Measurements from ENCODE around the gene HBE1. TPM values are rescaled to one million over a fixed set of nuclear protein-coding genes. Genes with fewer than 3 reads are reported as not detected.
"Not testable (repeated sequence)": the region's sequence is repeated elsewhere in the genome, so short reads cannot be mapped to it uniquely, and the experiment has no call there.

HBE1 gene
- total RNA-seq = under 1 TPM in 1 of 4 donors, not detected in 3; 0.67 TPM

DNA sequence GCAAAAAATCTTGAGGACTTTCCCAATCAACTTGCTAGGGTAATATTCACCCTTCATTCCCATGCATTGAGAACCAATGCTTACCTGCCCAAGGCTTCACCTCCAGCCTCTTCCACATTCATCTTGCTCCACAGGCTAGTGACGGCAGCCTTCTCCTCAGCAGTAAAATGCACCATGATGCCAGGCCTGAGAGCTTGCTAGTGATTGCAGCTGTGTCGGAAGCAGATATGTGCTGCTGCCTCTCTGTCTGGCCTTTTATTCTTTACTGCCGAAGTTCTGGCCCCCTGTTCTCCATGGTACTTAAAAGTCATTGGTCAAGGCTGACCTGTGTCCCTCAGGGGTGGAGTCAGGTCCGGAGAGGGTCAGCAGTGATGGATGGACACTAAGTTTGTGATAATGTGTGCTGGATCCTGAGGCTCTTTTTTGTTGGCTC is at the start of gene HBE1:
HBE1 (minus strand) TSS at position 231 of the 433 bp plus-strand sequence; CDS start at position 176, 55 bp downstream.
- no peak for TF ChIP-seq CTCF (IDR thresholded peaks at IDR 0.05)
- TF ChIP-seq POLR2AphosphoS5 (IDR thresholded peaks at IDR 0.05) = no peak
- no peak for TF ChIP-seq EP300 (IDR thresholded peaks at IDR 0.05)
- no peak for TF ChIP-seq POLR2A (IDR thresholded peaks at IDR 0.05)
- Histone ChIP-seq H3K9me3 (no peaks in the 10 kb centered on the region), H3K27ac (no peak within 1 kb of the TSS), H3K4me1 (no peaks in the 10 kb centered on the region), H3K4me3 (no peak within 1 kb of the TSS), H3K36me3 (no peaks in the 10 kb centered on the region), H3K27me3 (no peaks in the 10 kb centered on the region)
- WGBS, 2 donors (ENCODE audit: low coverage in 1 of 2) = 25% methylated on average over 3 of the region's 4 CpGs; no CpG with 5 or more reads in 1 of the 2 donors
- no peak for ATAC-seq

DNA sequence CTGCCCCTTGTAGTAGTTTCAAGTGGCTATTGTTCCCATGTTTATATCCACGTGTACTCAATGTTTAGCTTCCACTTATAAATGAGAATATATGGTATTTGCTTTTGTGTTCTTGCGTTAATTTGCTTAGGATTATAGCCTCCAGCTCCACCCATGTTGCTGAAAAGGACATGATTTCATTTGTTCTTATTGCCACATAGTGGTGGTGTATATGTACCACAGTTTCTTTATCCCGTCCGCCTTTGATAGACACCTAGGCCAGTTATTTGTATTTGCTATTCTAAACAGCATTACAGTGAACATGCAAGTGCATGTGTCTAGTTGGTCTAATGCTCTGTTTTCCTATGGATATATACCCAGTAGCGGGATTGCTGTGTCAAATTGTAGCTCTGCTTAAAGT is 47.5 kb upstream of the HBE1 start:
- Histone ChIP-seq H3K27me3 (no peaks in the 10 kb centered on the region), H3K27ac (no peak overlapping the region), H3K4me3 (no peak overlapping the region), H3K36me3 (no peaks in the 10 kb centered on the region), H3K9me3 (no peaks in the 10 kb centered on the region), H3K4me1 (no peaks in the 10 kb centered on the region)
- TF ChIP-seq POLR2A (IDR thresholded peaks at IDR 0.05) = no peak
- no peak for TF ChIP-seq POLR2AphosphoS5 (IDR thresholded peaks at IDR 0.05)
- no peak for TF ChIP-seq CTCF (IDR thresholded peaks at IDR 0.05)
- no peak for TF ChIP-seq EP300 (IDR thresholded peaks at IDR 0.05)
- WGBS, 2 donors (ENCODE audit: low coverage in 1 of 2) = 50 to 69% methylated on average over 1 to 5 of the region's 5 CpGs
- no peak for ATAC-seq

- WGBS, 2 donors (ENCODE audit: low coverage in 1 of 2) = 70 to 73% methylated on average over 3 of the region's 3 CpGs
- H3K27ac ChIP-seq, H3K9me3 ChIP-seq, H3K4me1 ChIP-seq, ATAC-seq, H3K27me3 ChIP-seq, H3K36me3 ChIP-seq, H3K4me3 ChIP-seq: not testable (repeated sequence)
Observed at GRCh38 chr11:5313326-5314023, 43.7 kb upstream of the HBE1 start.

DNA sequence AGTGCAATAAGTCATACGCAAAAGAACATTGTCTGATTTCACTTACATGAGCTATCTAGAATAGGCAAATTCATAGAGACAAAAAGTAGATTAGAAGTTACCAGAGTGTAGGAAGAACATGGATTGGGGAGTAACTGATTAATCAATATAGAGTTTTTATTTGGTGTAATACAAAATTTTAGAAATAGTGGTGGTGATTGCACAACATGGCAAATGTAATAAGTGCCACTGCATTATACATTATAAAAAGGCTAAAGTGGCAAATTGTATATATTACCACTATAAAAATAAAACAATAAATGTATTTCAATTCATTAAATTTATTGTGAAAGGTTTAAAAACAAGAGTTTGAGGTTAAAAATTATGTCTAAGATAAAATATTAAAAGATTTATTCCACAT is 40.7 kb upstream of the HBE1 start:
- ATAC-seq = no peak
- H3K36me3 ChIP-seq = no peaks in the 10 kb centered on the region
- H3K4me1 ChIP-seq = no peaks in the 10 kb centered on the region
- H3K27me3 ChIP-seq = no peaks in the 10 kb centered on the region
- whole genome bisulfite sequencing, 2 donors (ENCODE audit: low coverage in 1 of 2) = 91 to 95% methylated on average over 1 of the region's 1 CpG
- TF ChIP-seq POLR2AphosphoS5 (IDR thresholded peaks at IDR 0.05) (no peak), CTCF (IDR thresholded peaks at IDR 0.05) (no peak), POLR2A (IDR thresholded peaks at IDR 0.05) (no peak), EP300 (IDR thresholded peaks at IDR 0.05) (no peak)
- H3K9me3 ChIP-seq = no peaks in the 10 kb centered on the region
- H3K27ac ChIP-seq = no peak overlapping the region
- no peak overlapping the region for H3K4me3 ChIP-seq

DNA sequence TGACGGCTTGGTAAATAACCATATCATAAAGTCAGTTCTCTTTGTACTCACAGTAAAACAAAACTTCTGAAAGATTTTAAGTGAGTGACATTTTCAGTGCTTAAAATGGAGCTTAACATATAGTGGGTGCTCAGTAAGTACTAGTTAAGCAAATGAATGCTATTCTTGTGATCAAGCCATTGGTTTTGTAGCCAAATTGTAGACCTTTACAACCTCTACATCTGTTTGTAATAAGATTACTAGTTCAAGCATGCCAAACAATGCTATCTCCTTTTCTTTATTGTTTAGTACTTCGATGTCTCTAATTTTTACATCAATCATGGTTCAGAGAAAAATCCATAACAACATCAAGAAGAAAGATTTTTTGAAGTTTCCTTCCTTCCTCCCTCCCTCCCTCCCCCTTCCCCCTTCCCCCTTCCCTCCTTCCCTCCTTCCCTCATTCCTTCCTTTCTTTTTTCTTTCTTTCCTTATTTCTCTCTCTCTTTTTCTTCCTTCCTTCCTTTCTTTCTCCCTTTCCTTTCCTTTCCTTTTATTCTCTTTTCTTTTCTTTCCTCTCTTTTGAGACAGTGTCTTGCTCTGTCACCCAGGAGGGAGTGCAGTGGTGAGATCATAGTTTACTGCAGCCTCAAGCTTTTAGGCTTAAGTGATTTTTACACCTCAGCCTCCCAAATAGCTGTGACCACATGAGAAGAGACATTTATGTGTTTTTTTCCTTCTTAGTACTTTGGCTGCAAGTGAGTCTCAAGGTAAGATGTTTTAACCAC is 37.7 kb upstream of the HBE1 start:
- no peaks in the 10 kb centered on the region for H3K4me1 ChIP-seq
- H3K4me3 ChIP-seq = no peak overlapping the region
- H3K9me3 ChIP-seq = no peaks in the 10 kb centered on the region
- 84 to 86% methylated on average over 2 of the region's 2 CpGs for WGBS, 2 donors (ENCODE audit: low coverage in 1 of 2)
- no peak for ATAC-seq
- TF ChIP-seq CTCF (IDR thresholded peaks at IDR 0.05) (no peak), POLR2A (IDR thresholded peaks at IDR 0.05) (no peak), POLR2AphosphoS5 (IDR thresholded peaks at IDR 0.05) (no peak), EP300 (IDR thresholded peaks at IDR 0.05) (no peak)
- no peak overlapping the region for H3K27ac ChIP-seq
- H3K36me3 ChIP-seq = no peaks in the 10 kb centered on the region
- no peaks in the 10 kb centered on the region for H3K27me3 ChIP-seq

Data from gastroesophageal sphincter (tissue), 4 donors.